ENCODE measurements around the gene SMOC2. TPM values are rescaled to one million over a fixed set of nuclear protein-coding genes. Genes with fewer than 3 reads are reported as not detected.
"Not testable (repeated sequence)": the region's sequence is repeated elsewhere in the genome, so short reads cannot be mapped to it uniquely, and the experiment has no call there.

Gene SMOC2
- polyA plus RNA-seq, 3 donors, result 4.5 to 34.4 (median 22.7) TPM

DNA sequence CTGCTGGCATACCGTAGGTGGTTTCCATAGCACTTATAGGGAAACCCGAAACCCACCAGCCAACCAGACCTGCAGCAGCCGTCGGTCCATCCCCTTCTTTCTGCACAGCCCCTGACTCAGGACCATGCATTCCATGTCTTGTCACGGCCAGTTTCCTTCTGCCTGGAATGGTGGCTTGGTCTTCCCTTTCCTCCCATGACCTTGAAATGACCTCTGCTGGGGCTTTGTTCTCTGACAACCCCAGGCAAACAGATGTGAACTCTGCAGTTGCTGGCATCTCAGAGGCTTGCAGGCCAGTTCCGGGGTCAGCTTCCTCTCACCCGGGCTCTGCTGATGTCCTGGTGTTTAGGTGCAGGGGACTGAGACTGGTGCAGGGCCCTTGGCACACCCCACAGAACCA, 250.8 kb downstream of the SMOC2 start:
- WGBS, 3 donors, result 81% methylated on average over 7 of the region's 7 CpGs
- no peak overlapping the region for H3K27ac ChIP-seq (ENCODE audit: low read depth, low read length)

- 84 to 88% (median 87%) methylated on average over 34 of the region's 34 CpGs for WGBS, 3 donors
- no peak overlapping the region for H3K27ac ChIP-seq (ENCODE audit: low read depth, low read length)
Measured at GRCh38 chr6:168692193-168692914, 251.4 kb downstream of the SMOC2 start.

GRCh38 chr6:168692915-168693257, 251.9 kb downstream of the SMOC2 start:
- H3K27ac ChIP-seq (ENCODE audit: low read depth, low read length), result not testable (repeated sequence)
- whole genome bisulfite sequencing, 3 donors, result 52 to 70% (median 60%) methylated on average over 3 to 4 of the region's 12 CpGs

DNA sequence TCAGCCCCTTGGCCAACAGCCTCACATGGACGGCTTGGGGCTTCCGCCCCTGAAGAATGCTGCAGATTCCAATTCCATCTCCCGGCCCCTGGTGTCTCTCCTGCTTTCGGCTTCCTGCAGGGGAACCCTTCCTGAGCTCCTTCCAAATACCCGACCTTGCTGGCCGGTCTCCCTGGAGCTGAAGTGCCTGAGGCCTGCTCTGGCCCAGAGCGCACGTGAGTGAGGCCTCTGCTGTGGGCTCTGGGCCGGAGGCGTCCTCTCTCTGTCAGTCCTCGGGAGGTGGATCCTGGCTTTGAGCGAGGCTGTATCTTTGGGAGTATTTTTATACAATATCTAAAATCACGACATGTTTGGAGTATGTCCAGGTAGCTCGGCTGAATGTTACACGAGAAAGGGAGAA, 253.8 kb downstream of the SMOC2 start:
- not testable (repeated sequence) for H3K27ac ChIP-seq (ENCODE audit: low read depth, low read length)
- WGBS, 3 donors, result 59 to 70% (median 63%) methylated on average over 5 to 7 of the region's 15 CpGs

- WGBS, 3 donors, result 69 to 83% (median 81%) methylated on average over 4 of the region's 4 CpGs
- no peak overlapping the region for H3K27ac ChIP-seq (ENCODE audit: low read depth, low read length)
Measured at GRCh38 chr6:168695701-168696100, 254.7 kb downstream of the SMOC2 start.

DNA sequence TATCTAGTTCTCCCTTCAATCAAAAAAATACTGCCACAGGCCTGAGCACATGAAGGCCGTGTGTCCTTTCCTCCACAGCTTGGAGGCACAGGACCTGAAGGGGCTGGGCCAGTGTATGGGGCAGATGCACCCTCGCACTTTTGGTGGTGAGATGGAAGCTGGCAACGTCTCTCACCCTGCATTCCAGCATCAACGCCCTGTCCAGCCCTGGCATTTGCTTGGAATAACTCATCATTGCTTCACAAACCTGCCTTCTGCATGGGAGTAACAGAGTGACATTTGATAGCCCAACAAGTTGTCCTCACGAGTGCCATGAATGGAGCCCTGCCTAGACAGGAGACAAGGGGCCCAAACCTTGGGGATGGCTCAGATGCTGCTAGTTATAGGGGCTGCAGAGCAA, 257.9 kb downstream of the SMOC2 start:
- no peak overlapping the region for H3K27ac ChIP-seq (ENCODE audit: low read depth, low read length)
- WGBS, 3 donors, result 61 to 85% (median 66%) methylated on average over 5 of the region's 5 CpGs

- WGBS, 3 donors, result 57 to 71% (median 64%) methylated on average over 15 of the region's 15 CpGs
Measured at GRCh38 chr6:168699631-168700295, 258.8 kb downstream of the SMOC2 start.

DNA sequence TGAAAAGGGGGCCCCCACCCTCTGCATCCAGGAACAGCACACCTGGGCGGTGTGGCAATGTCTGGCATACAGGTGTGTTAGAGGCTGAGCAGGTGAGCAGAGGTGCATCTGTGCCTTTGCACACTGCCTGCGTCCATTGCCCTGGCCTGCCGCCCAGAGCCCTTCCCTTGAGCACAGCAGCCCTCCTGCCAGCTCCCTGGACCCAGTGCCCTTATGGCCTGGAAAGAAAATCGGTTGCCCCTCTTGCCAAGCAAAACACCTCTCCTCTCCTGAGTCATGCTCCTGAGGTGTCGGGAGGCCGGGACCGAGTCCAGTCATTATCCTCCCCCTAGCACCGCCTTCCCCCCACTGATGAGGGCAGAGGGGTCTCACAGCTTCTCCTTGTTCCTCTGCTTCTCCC, 259.9 kb downstream of the SMOC2 start:
- no peak overlapping the region for H3K27ac ChIP-seq (ENCODE audit: low read depth, low read length)
- 88 to 90% (median 88%) methylated on average over 8 of the region's 8 CpGs for WGBS, 3 donors

More at GRCh38 chr6:168699631-168700295, 258.8 kb downstream of the SMOC2 start:
- H3K27ac ChIP-seq (ENCODE audit: low read depth, low read length), result no peak overlapping the region

DNA sequence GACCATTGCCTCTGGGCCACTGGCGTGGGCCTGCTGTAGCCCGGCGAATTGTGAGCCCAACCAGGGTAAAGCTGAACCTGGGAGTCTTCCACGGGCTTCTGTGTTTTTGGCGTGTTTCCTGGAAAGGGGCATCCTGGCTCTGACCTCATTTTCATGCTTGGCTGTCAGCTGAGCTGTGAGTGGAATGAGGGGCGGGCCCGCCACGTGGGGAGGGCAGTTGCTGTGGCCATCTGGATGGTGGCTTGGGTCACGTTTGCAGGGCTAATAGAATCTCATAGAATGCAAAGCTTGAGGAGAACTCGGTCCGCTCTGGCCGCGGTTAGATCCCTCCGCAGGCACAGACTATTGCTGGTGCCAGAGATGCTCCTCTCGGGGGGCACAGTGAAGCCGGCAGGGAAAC, 263.0 kb downstream of the SMOC2 start:
- no peak overlapping the region for H3K27ac ChIP-seq (ENCODE audit: low read depth, low read length)
- 73 to 80% (median 75%) methylated on average over 16 of the region's 16 CpGs for WGBS, 3 donors

- H3K27ac ChIP-seq (ENCODE audit: low read depth, low read length), result no peak overlapping the region
- 67 to 79% (median 71%) methylated on average over 6 of the region's 6 CpGs for WGBS, 3 donors
Measured at GRCh38 chr6:168704678-168705077, 263.7 kb downstream of the SMOC2 start.

DNA sequence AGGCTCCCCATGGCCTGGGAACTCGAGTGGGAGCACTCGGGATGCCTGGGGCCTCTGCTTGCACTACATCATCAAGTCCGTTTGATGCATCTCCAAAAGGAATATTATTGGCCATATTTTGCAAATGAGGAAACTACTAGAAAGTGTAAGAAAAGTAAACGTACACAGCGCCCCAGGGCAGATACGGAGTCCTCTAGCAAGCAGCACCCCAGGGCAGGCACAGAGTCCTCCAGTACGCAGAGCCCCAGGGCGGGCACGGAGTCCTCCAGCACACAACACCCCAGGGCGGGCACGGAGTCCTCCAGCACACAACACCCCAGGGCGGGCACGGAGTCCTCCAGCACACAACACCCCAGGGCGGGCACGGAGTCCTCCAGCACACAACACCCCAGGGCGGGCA, 264.3 kb downstream of the SMOC2 start:
- H3K27ac ChIP-seq (ENCODE audit: low read depth, low read length), result not testable (repeated sequence)
- 89 to 96% (median 90%) methylated on average over 11 to 16 of the region's 16 CpGs for WGBS, 3 donors

- no peak overlapping the region for H3K27ac ChIP-seq (ENCODE audit: low read depth, low read length)
- WGBS, 3 donors, result 88 to 92% (median 90%) methylated on average over 25 of the region's 25 CpGs
Measured at GRCh38 chr6:168706471-168707177, 265.6 kb downstream of the SMOC2 start.

- 31 to 62% (median 52%) methylated on average over 5 of the region's 5 CpGs for WGBS, 3 donors
- no peak overlapping the region for H3K27ac ChIP-seq (ENCODE audit: low read depth, low read length)
Measured at GRCh38 chr6:168708526-168708925, 267.5 kb downstream of the SMOC2 start.

- WGBS, 3 donors, result 31 to 61% (median 48%) methylated on average over 2 of the region's 2 CpGs
- H3K27ac ChIP-seq (ENCODE audit: low read depth, low read length), result no peak overlapping the region
Measured at GRCh38 chr6:168708984-168709383, 268.0 kb downstream of the SMOC2 start.

DNA sequence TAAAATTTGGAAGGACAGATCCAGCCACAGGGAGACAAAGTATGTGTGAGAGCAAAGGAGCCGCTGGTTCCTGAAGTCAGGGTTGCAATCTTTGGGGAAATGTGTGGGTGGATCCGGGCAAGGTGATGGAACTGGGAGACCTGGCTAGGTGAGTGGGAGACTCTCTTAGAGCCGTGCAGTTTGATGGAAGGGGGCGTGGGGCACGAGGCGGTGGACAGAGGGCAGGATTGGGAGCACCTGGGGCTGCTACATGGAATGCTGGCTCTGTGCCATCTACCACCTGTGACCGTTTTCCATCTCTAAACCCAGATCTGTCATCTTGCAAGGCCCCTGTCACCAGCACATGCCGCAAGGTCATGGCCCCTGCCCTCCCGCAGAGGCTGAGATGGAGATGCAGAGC, 268.4 kb downstream of the SMOC2 start:
- 27 to 81% (median 73%) methylated on average over 9 of the region's 9 CpGs for WGBS, 3 donors

DNA sequence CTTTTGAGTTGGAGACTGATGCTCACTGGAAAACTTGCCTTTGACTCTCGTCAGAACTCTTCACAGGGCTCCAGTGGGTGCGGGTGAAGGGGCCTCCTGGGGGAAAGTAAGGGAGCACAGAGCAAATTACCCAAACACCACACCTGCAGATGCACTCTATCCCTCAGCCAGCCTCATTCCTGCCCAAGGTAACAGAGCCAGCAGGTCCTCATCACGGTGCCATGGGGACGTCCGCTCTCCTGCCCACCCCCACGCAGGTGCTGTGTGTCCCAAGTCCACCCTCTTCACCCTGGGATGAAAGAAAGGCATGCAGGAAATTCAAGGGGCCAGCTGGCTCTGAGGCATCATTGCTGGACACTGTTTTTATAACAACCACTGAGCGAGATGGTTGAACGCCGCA, 269.0 kb downstream of the SMOC2 start:
- WGBS, 3 donors, result 84 to 86% (median 86%) methylated on average over 9 of the region's 9 CpGs
- H3K27ac ChIP-seq (ENCODE audit: low read depth, low read length), result no peak overlapping the region

More for the DNA sequence above, 268.4 kb downstream of the SMOC2 start:
- H3K27ac ChIP-seq (ENCODE audit: low read depth, low read length), result no peak overlapping the region

DNA sequence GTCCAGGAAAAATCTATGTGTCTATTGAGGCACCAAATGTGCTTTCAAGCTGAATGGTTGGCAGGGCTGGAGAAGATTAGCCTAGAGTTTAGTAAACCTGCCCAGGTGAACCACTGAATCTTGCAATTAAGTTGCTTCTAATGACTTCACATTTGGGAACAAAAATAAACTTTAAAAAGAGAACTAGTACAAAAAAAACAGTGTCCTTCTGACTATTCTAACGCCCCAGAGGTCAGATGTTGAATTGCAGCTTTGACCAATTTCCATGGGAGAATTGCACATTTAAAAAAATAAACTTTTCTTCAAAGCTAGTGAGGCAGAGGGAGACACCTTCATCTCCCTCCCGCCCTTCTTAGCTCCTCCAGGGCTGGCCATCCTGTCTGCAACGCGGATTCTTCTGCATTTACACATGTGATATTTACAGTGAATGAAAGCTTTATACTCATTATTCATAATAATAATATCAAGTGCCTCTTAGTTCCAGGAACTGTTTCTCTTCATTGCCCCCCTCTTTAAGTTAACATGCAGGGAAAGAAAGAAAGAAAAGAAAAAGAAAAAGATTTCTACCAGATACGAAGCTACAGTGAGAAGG, 270.2 kb downstream of the SMOC2 start:
- WGBS, 3 donors, result 33 to 44% (median 38%) methylated on average over 5 of the region's 5 CpGs
- no peak overlapping the region for H3K27ac ChIP-seq (ENCODE audit: low read depth, low read length)

- WGBS, 3 donors, result 87 to 90% (median 88%) methylated on average over 11 of the region's 11 CpGs
- no peak overlapping the region for H3K27ac ChIP-seq (ENCODE audit: low read depth, low read length)
Measured at GRCh38 chr6:168711666-168712300, 270.8 kb downstream of the SMOC2 start.

GRCh38 chr6:168712993-168713392, 272.0 kb downstream of the SMOC2 start:
- H3K27ac ChIP-seq (ENCODE audit: low read depth, low read length), result no peak overlapping the region
- 69 to 71% (median 71%) methylated on average over 5 of the region's 5 CpGs for WGBS, 3 donors

All from adipose tissue (tissue), 3 donors.